Duodenal mucosa (tissue), 2 donors: ENCODE results near the gene EPC1.
A peak's percentile ranks its signal among the peaks of the same experiment; 100 is the strongest.
"Not testable (repeated sequence)": the region's sequence is repeated elsewhere in the genome, so short reads cannot be mapped to it uniquely, and the experiment has no call there.

ENCODE experiments used
- H3K27ac ChIP-seq: one replicate; pipeline ENCODE4 v1.7.0; 2013; ENCODE audit warnings: low read depth, low read length
- H3K27me3 ChIP-seq, 2 donors: one replicate each; pipeline ENCODE4 v1.7.0; 2013; ENCODE audit warnings: low read length in 2 of 2, control low read depth in 1 of 2; ENCODE audit not compliant: insufficient read depth in 2 of 2, control insufficient read depth in 1 of 2
- H3K36me3 ChIP-seq, 2 donors: one replicate each; pipeline ENCODE4 v1.7.0; 2013; ENCODE audit warnings: low read length in 2 of 2, control low read depth in 1 of 2; ENCODE audit not compliant: insufficient read depth in 2 of 2, control insufficient read depth in 1 of 2
- H3K4me1 ChIP-seq, 2 donors: one replicate each; pipeline ENCODE4 v1.7.0; 2013; ENCODE audit warnings: low read length in 2 of 2, control low read depth in 1 of 2; ENCODE audit not compliant: insufficient read depth in 2 of 2, control insufficient read depth in 1 of 2
- H3K4me3 ChIP-seq, 2 donors: one replicate each; pipeline ENCODE4 v1.7.0; 2013; ENCODE audit warnings: low read length in 2 of 2, low read depth in 1 of 2
- H3K9ac ChIP-seq, 2 donors: one replicate each; pipeline ENCODE4 v1.7.0; 2013; ENCODE audit warnings: low read length in 2 of 2, low read depth in 1 of 2
- H3K9me3 ChIP-seq, 2 donors: one replicate each; pipeline ENCODE4 v1.7.0; 2013; ENCODE audit warnings: low read length in 2 of 2, control low read depth in 1 of 2; ENCODE audit not compliant: control insufficient read depth in 1 of 2

EPC1 gene

GRCh38 chr10:32372000-32372875 is 25.3 kb upstream of the EPC1 start:
- Histone ChIP-seq H3K4me3 (no peak overlapping the region), H3K36me3 (no peaks in the 10 kb centered on the region), H3K27me3 (no peaks in the 10 kb centered on the region), H3K27ac (no peak overlapping the region), H3K4me1 (peaks cover 10% of the 10 kb centered on the region in 2 donors), H3K9ac (no peak overlapping the region), H3K9me3 (no peaks in the 10 kb centered on the region)

GRCh38 chr10:32371101-32371500 is 24.1 kb upstream of the EPC1 start:
- peaks cover 5 to 10% of the 10 kb centered on the region in 2 donors for H3K4me1 ChIP-seq
- H3K27ac ChIP-seq, result no peak overlapping the region
- no peaks in the 10 kb centered on the region for H3K27me3 ChIP-seq
- no peaks in the 10 kb centered on the region for H3K9me3 ChIP-seq
- H3K9ac ChIP-seq, result no peak overlapping the region
- H3K36me3 ChIP-seq, result no peaks in the 10 kb centered on the region
- H3K4me3 ChIP-seq, result no peak overlapping the region

- Histone ChIP-seq H3K27me3 (no peaks in the 10 kb centered on the region), H3K9me3 (no peaks in the 10 kb centered on the region), H3K27ac (no peak overlapping the region), H3K4me3 (no peak overlapping the region), H3K4me1 (peaks cover 4% of the 10 kb centered on the region in 2 donors), H3K36me3 (no peaks in the 10 kb centered on the region), H3K9ac (no peak overlapping the region)
Observed at GRCh38 chr10:32367793-32368453, 21.0 kb upstream of the EPC1 start.

- H3K9ac ChIP-seq, result peak overlapping the region in 1 of 2 donors; percentile 15
- no peaks in the 10 kb centered on the region for H3K9me3 ChIP-seq
- H3K27ac ChIP-seq, result no peak overlapping the region
- no peaks in the 10 kb centered on the region for H3K27me3 ChIP-seq
- H3K36me3 ChIP-seq, result no peaks in the 10 kb centered on the region
- H3K4me1 ChIP-seq, result peaks cover 4% of the 10 kb centered on the region in 2 donors
- H3K4me3 ChIP-seq, result no peak overlapping the region
Observed at GRCh38 chr10:32366588-32366987, 19.6 kb upstream of the EPC1 start.

- H3K4me1 ChIP-seq, result peaks cover 4% of the 10 kb centered on the region in 2 donors
- no peaks in the 10 kb centered on the region for H3K9me3 ChIP-seq
- H3K27me3 ChIP-seq, result no peaks in the 10 kb centered on the region
- H3K9ac ChIP-seq, result no peak overlapping the region
- no peaks in the 10 kb centered on the region for H3K36me3 ChIP-seq
- no peak overlapping the region for H3K4me3 ChIP-seq
- H3K27ac ChIP-seq, result no peak overlapping the region
Observed at GRCh38 chr10:32366111-32366510, 19.2 kb upstream of the EPC1 start.

GRCh38 chr10:32365404-32365803 is 18.4 kb upstream of the EPC1 start:
- H3K9me3 ChIP-seq, H3K9ac ChIP-seq, H3K36me3 ChIP-seq, H3K27ac ChIP-seq, H3K4me3 ChIP-seq, H3K27me3 ChIP-seq, H3K4me1 ChIP-seq: not testable (repeated sequence)

- H3K4me1 ChIP-seq, result peaks cover 2 to 4% of the 10 kb centered on the region in 2 donors
Observed at GRCh38 chr10:32362571-32362970, 15.6 kb upstream of the EPC1 start.

GRCh38 chr10:32360884-32361283 is 13.9 kb upstream of the EPC1 start:
- no peaks in the 10 kb centered on the region for H3K27me3 ChIP-seq
- no peaks in the 10 kb centered on the region for H3K4me1 ChIP-seq
- no peak overlapping the region for H3K9ac ChIP-seq
- H3K27ac ChIP-seq, result no peak overlapping the region
- H3K4me3 ChIP-seq, result no peak overlapping the region
- no peaks in the 10 kb centered on the region for H3K36me3 ChIP-seq
- no peaks in the 10 kb centered on the region for H3K9me3 ChIP-seq

More at GRCh38 chr10:32362571-32362970, 15.6 kb upstream of the EPC1 start:
- no peaks in the 10 kb centered on the region for H3K9me3 ChIP-seq
- no peaks in the 10 kb centered on the region for H3K27me3 ChIP-seq
- H3K4me3 ChIP-seq, result no peak overlapping the region
- H3K27ac ChIP-seq, result no peak overlapping the region
- H3K9ac ChIP-seq, result no peak overlapping the region
- H3K36me3 ChIP-seq, result no peaks in the 10 kb centered on the region

GRCh38 chr10:32360241-32360640 is 13.3 kb upstream of the EPC1 start:
- Histone ChIP-seq H3K27ac (no peak overlapping the region), H3K27me3 (no peaks in the 10 kb centered on the region), H3K4me3 (no peak overlapping the region), H3K36me3 (no peaks in the 10 kb centered on the region), H3K9ac (no peak overlapping the region), H3K9me3 (no peaks in the 10 kb centered on the region), H3K4me1 (no peaks in the 10 kb centered on the region)

- no peak overlapping the region for H3K9ac ChIP-seq
- H3K27me3 ChIP-seq, result no peaks in the 10 kb centered on the region
- no peak overlapping the region for H3K4me3 ChIP-seq
- H3K9me3 ChIP-seq, result no peaks in the 10 kb centered on the region
- no peaks in the 10 kb centered on the region for H3K36me3 ChIP-seq
- H3K4me1 ChIP-seq, result peaks cover 6 to 16% of the 10 kb centered on the region in 2 donors
- H3K27ac ChIP-seq, result no peak overlapping the region
Observed at GRCh38 chr10:32357056-32357735, 10.2 kb upstream of the EPC1 start.
